HG02642 (cell line): ENCODE data around the gene TOP3B.
"Not testable (repeated sequence)": the region's sequence is repeated elsewhere in the genome, so short reads cannot be mapped to it uniquely, and the experiment has no call there.

Experiments
- ATAC-seq: cut with Tn5 transposase; IDR thresholded peaks from one replicate; pipeline ENCODE4 v1.9.1; 2021; ENCODE audit warnings: mild to moderate bottlenecking; ENCODE audit not compliant: unreplicated experiment, poor library complexity

The TOP3B gene

DNA sequence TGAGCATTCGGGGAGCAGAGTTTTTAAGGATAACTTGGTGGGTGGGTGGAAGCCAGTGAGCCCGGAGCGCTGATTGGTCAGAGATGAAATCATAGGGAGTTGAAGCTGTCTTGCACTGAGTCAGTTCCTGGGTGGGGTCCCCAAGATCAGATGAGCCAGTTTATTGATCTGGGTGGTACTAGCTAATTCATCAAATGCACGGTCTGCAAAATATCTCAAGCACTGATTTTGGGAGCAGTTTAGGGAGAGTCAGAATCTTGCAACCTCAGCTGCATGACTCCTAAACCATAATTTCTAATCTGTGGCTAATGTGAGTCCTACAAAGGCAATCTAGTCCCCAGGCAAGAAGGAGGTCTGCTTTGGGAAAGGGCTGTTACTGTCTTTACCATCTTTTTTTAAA is 72.2 kb downstream of the TOP3B start:
- not testable (repeated sequence) for ATAC-seq

DNA sequence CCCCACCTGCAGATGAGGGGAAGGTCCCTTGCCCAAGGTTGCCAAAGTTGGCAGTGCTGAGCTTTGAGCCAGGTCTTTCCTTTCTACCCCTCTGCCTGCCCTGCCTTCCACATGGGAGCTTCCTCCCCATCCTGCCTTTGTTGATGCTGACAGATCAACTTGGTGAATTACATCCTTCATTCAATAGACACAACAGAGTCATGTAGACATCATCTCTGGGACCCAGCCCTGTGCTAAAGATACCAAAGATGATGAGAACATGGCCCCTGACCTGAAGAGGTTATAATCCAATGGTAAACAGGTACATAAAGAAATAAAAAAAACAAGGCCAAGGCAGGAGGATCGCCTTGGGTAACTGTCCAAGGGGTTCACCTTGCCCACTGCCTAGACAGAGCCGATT is 72.7 kb downstream of the TOP3B start:
- no peak for ATAC-seq

DNA sequence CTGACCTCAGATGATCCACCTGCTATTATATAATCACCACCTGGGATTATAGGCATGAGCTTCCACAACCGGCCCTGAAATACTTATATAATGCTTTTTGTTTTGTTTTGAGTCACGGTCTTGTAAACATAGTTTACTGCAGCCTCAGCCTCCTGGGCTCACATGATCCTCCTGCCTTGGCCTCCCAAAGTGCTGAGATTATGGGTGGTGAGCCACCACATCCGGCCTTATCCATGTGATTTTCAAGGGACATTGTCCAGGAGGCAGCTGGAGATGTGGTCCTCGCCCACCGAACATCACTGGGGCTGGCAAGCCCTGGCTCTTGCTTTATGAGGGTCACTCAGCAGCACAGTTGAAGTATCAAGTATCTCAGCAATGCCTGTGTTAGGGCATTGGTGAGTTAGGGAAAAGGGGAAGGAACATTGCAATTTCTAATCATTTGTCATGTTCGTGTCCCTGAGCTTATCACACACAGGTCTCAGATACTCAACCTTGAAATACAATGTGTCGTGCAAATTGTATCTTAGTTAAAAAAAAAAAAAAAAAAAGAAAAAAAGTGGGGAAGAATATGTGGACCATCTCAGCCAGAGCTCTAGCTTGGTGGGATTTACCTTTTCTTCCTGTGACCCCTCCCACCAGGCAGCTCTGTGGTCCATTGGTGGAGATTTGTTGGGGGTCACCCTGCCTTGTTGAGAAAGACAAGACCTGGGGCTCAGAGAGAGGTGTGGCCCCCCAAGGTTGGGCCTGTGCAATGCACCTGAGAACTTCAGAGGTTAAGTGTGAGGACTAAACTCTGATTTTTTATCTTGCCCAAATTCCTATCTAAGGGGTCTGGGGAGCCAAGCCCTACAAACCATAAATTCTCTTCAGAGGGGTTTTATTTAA is 74.7 kb downstream of the TOP3B start:
- ATAC-seq, result no peak
